Stimulated activated CD8-positive, alpha-beta memory T cell treated with anti-CD3 and anti-CD28 coated beads, Interleukin-7, amount 100 ng/mL, for 48 hours (primary cell): ENCODE results near the gene PLEKHG2.
"Not testable (repeated sequence)": the region's sequence is repeated elsewhere in the genome, so short reads cannot be mapped to it uniquely, and the experiment has no call there.

Experiments used
- DNase-seq, 2 donors: peaks; one replicate each; pipeline ENCODE4 v3.0.0-alpha.2; 2020; ENCODE audit warnings: low read depth in 1 of 2; ENCODE audit errors: extremely low read depth in 1 of 2

The PLEKHG2 gene

GRCh38 chr19:39445196-39446111 is 33.0 kb downstream of the PLEKHG2 start, which contains the start of gene SUPT5H:
Gene SUPT5H (plus strand): TSS chr19:39445582. CDS start chr19:39445891, 309 bp downstream.
- peak; percentile 92 to 98 for DNase-seq

- DNase-seq: no peak
Observed at GRCh38 chr19:39446365-39447084, 34.1 kb downstream of the PLEKHG2 start.

- DNase-seq: no peak
Observed at GRCh38 chr19:39448271-39448670, 35.8 kb downstream of the PLEKHG2 start.

GRCh38 chr19:39449116-39449797 is 36.8 kb downstream of the PLEKHG2 start:
- no peak for DNase-seq

GRCh38 chr19:39451257-39451656 is 38.8 kb downstream of the PLEKHG2 start:
- DNase-seq: not testable (repeated sequence)

- DNase-seq: no peak
Observed at GRCh38 chr19:39463403-39463802, 50.9 kb downstream of the PLEKHG2 start.

- no peak for DNase-seq
Observed at GRCh38 chr19:39465956-39466747, 53.7 kb downstream of the PLEKHG2 start.

- DNase-seq: no peak
Observed at GRCh38 chr19:39467941-39468340, 55.5 kb downstream of the PLEKHG2 start.

- DNase-seq: no peak
Observed at GRCh38 chr19:39469036-39469435, 56.6 kb downstream of the PLEKHG2 start.

- DNase-seq: no peak
Observed at GRCh38 chr19:39469567-39469966, 57.1 kb downstream of the PLEKHG2 start.

GRCh38 chr19:39470724-39471339 is 58.4 kb downstream of the PLEKHG2 start:
- peak in 1 of 2 donors; percentile 20 for DNase-seq

GRCh38 chr19:39471756-39472536 is 59.5 kb downstream of the PLEKHG2 start:
- DNase-seq: peak in 1 of 2 donors; percentile 34

GRCh38 chr19:39472746-39473442 is 60.4 kb downstream of the PLEKHG2 start:
- no peak for DNase-seq

GRCh38 chr19:39473443-39473960 is 61.0 kb downstream of the PLEKHG2 start:
- DNase-seq: no peak

- peak in 1 of 2 donors; percentile 52 for DNase-seq
Observed at GRCh38 chr19:39474139-39474620, 61.7 kb downstream of the PLEKHG2 start.

- DNase-seq: no peak
Observed at GRCh38 chr19:39475748-39476147, 63.3 kb downstream of the PLEKHG2 start.
